Measurements from ENCODE around the gene KCNJ10.

The KCNJ10 gene

GRCh38 chr1:159981351-159982055 lies 88.5 kb downstream of the KCNJ10 start:
- TF ChIP-seq CTCF (conservative IDR thresholded peaks at IDR 0.05; ENCODE audit: control insufficient read depth, insufficient read depth, low read depth, low read length): no peak
- no peak for DNase-seq (ENCODE audit: low read depth)
- no peak overlapping the region for H3K4me3 ChIP-seq (ENCODE audit: control insufficient read depth, low read depth, low read length)

- no peak overlapping the region for H3K4me3 ChIP-seq (ENCODE audit: control insufficient read depth, low read depth, low read length)
- DNase-seq (ENCODE audit: low read depth): no peak
- no peak for TF ChIP-seq CTCF (conservative IDR thresholded peaks at IDR 0.05; ENCODE audit: control insufficient read depth, insufficient read depth, low read depth, low read length)
These were observed 89.2 kb downstream of the KCNJ10 start for GRCh38 chr1:159980786-159981185.

GRCh38 chr1:159980076-159980475 lies 89.9 kb downstream of the KCNJ10 start:
- no peak for TF ChIP-seq CTCF (conservative IDR thresholded peaks at IDR 0.05; ENCODE audit: control insufficient read depth, insufficient read depth, low read depth, low read length)
- H3K4me3 ChIP-seq (ENCODE audit: control insufficient read depth, low read depth, low read length): no peak overlapping the region
- no peak for DNase-seq (ENCODE audit: low read depth)

GRCh38 chr1:159979257-159979656 lies 90.7 kb downstream of the KCNJ10 start:
- no peak overlapping the region for H3K4me3 ChIP-seq (ENCODE audit: control insufficient read depth, low read depth, low read length)
- TF ChIP-seq CTCF (conservative IDR thresholded peaks at IDR 0.05; ENCODE audit: control insufficient read depth, insufficient read depth, low read depth, low read length): no peak
- no peak for DNase-seq (ENCODE audit: low read depth)

GRCh38 chr1:159978107-159978398 lies 91.9 kb downstream of the KCNJ10 start:
- no peak for DNase-seq (ENCODE audit: low read depth)
- TF ChIP-seq CTCF (conservative IDR thresholded peaks at IDR 0.05; ENCODE audit: control insufficient read depth, insufficient read depth, low read depth, low read length): no peak
- H3K4me3 ChIP-seq (ENCODE audit: control insufficient read depth, low read depth, low read length): no peak overlapping the region

- TF ChIP-seq CTCF (conservative IDR thresholded peaks at IDR 0.05; ENCODE audit: control insufficient read depth, insufficient read depth, low read depth, low read length): no peak
- DNase-seq (ENCODE audit: low read depth): no peak
These were observed 92.4 kb downstream of the KCNJ10 start for GRCh38 chr1:159977364-159978106.

More at GRCh38 chr1:159977364-159978106, 92.4 kb downstream of the KCNJ10 start:
- no peak overlapping the region for H3K4me3 ChIP-seq (ENCODE audit: control insufficient read depth, low read depth, low read length)

All from fibroblast of mammary gland (primary cell).